Retinal pigment epithelial cell (primary cell): ENCODE measurements around the gene TM2D1.

Experiments used
- DNase-seq: peaks from one replicate; pipeline ENCODE4 v3.0.0-alpha.2; 2010; ENCODE audit warnings: low read depth
- H3K4me3 ChIP-seq: 2 replicates; pipeline ENCODE4 v1.5.1; 2011; ENCODE audit warnings: mild to moderate bottlenecking, low read length, control low read depth, moderate library complexity
- CTCF ChIP-seq: conservative IDR thresholded peaks from 2 replicates; pipeline ENCODE4 v1.5.1; 2011; ENCODE audit warnings: low read depth, low read length, control low read depth, inconsistent platforms

The TM2D1 gene

GRCh38 chr1:61655453-61655852, 69.5 kb downstream of the TM2D1 start:
- DNase-seq = no peak
- H3K4me3 ChIP-seq = no peak overlapping the region
- no peak for TF ChIP-seq CTCF

- no peak overlapping the region for H3K4me3 ChIP-seq
- no peak for DNase-seq
- no peak for TF ChIP-seq CTCF
These were observed 70.9 kb downstream of the TM2D1 start for GRCh38 chr1:61654067-61654466.

GRCh38 chr1:61648983-61649742, 75.8 kb downstream of the TM2D1 start:
- TF ChIP-seq CTCF = no peak
- H3K4me3 ChIP-seq = no peak overlapping the region
- no peak for DNase-seq

- DNase-seq = no peak
- no peak overlapping the region for H3K4me3 ChIP-seq
- TF ChIP-seq CTCF = no peak
These were observed 77.8 kb downstream of the TM2D1 start for GRCh38 chr1:61647142-61647541.

GRCh38 chr1:61645476-61645875, 79.5 kb downstream of the TM2D1 start:
- no peak for TF ChIP-seq CTCF
- H3K4me3 ChIP-seq = no peak overlapping the region
- no peak for DNase-seq

GRCh38 chr1:61644303-61644702, 80.6 kb downstream of the TM2D1 start:
- H3K4me3 ChIP-seq = no peak overlapping the region
- no peak for DNase-seq
- TF ChIP-seq CTCF = no peak

- DNase-seq = no peak
- TF ChIP-seq CTCF = no peak
- no peak overlapping the region for H3K4me3 ChIP-seq
These were observed 82.3 kb downstream of the TM2D1 start for GRCh38 chr1:61642475-61643232.
